NCI-H187 (cell line): Measurements from ENCODE around the gene MOB1B.

Experiments used
- DNase-seq, 2 experiments: peaks; one replicate each; lab custom pipeline; 2025; lab: John Stamatoyannopoulos, UW

MOB1B gene

GRCh38 chr4:70914631-70915030 lies 12.5 kb downstream of the MOB1B start:
- DNase-seq = no peak

GRCh38 chr4:70915036-70915815 lies 13.1 kb downstream of the MOB1B start:
- DNase-seq = no peak

GRCh38 chr4:70915874-70916559 lies 13.8 kb downstream of the MOB1B start:
- DNase-seq = no peak

- no peak for DNase-seq
Observed at GRCh38 chr4:70920592-70920991, 18.4 kb downstream of the MOB1B start.

GRCh38 chr4:70925418-70925817 lies 23.2 kb downstream of the MOB1B start:
- DNase-seq = no peak

- DNase-seq = no peak
Observed at GRCh38 chr4:70925899-70926635, 23.9 kb downstream of the MOB1B start.

- DNase-seq = peak in 1 of 2 experiments; percentile 6
Observed at GRCh38 chr4:70927502-70928137, 25.5 kb downstream of the MOB1B start.

- no peak for DNase-seq
Observed at GRCh38 chr4:70930530-70931256, 28.5 kb downstream of the MOB1B start.

- no peak for DNase-seq
Observed at GRCh38 chr4:70931347-70931746, 29.2 kb downstream of the MOB1B start.

GRCh38 chr4:70932984-70933383 lies 30.8 kb downstream of the MOB1B start:
- DNase-seq = no peak

- DNase-seq = no peak
Observed at GRCh38 chr4:70935038-70935695, 33.0 kb downstream of the MOB1B start.

GRCh38 chr4:70936200-70936787 lies 34.1 kb downstream of the MOB1B start:
- no peak for DNase-seq

- no peak for DNase-seq
Observed at GRCh38 chr4:70938086-70938485, 35.9 kb downstream of the MOB1B start.

GRCh38 chr4:70940134-70940533 lies 38.0 kb downstream of the MOB1B start:
- DNase-seq = no peak

GRCh38 chr4:70943114-70943513 lies 40.9 kb downstream of the MOB1B start:
- no peak for DNase-seq

- no peak for DNase-seq
Observed at GRCh38 chr4:70945046-70945445, 42.9 kb downstream of the MOB1B start.

GRCh38 chr4:70945452-70946055 lies 43.4 kb downstream of the MOB1B start:
- DNase-seq = no peak

- no peak for DNase-seq
Observed at GRCh38 chr4:70946939-70947338, 44.8 kb downstream of the MOB1B start.

GRCh38 chr4:70948665-70949260 lies 46.6 kb downstream of the MOB1B start:
- no peak for DNase-seq

GRCh38 chr4:70954032-70954431 lies 51.9 kb downstream of the MOB1B start:
- DNase-seq = no peak
